Muscle of leg (tissue), 16 donors: Measurements from ENCODE around the gene BSX. TPM values are rescaled to one million over a fixed set of nuclear protein-coding genes. Genes with fewer than 3 reads are reported as not detected.

Experiments used
- DNase-seq: peaks from one replicate; pipeline ENCODE4 v3.0.0; 2013
- H3K27ac ChIP-seq: one replicate; pipeline ENCODE4 v1.5.1; 2013; ENCODE audit warnings: mild to moderate bottlenecking, low read length, control low read depth
- H3K27me3 ChIP-seq: one replicate; pipeline ENCODE4 v1.6.1; 2013; ENCODE audit warnings: low read length; ENCODE audit not compliant: control insufficient read depth, insufficient read depth
- H3K36me3 ChIP-seq: one replicate; pipeline ENCODE4 v1.6.1; 2013; ENCODE audit warnings: low read length; ENCODE audit not compliant: control insufficient read depth, insufficient read depth
- H3K4me1 ChIP-seq: one replicate; pipeline ENCODE4 v1.6.1; 2013; ENCODE audit warnings: low read length; ENCODE audit not compliant: control insufficient read depth, insufficient read depth
- H3K4me3 ChIP-seq: one replicate; pipeline ENCODE4 v1.5.1; 2013; ENCODE audit warnings: low read length, control low read depth
- H3K9me3 ChIP-seq: replicated peaks from 2 replicates; pipeline ENCODE4 v1.6.1; 2013; ENCODE audit warnings: low read depth, low read length; ENCODE audit not compliant: control insufficient read depth
- WGBS: methylation state at CpG from one replicate; pipeline ENCODE4 v1.1.5; 2013; ENCODE audit warnings: missing lambda C conversion rate; ENCODE audit not compliant: insufficient coverage; 5-methylcytosine and 5-hydroxymethylcytosine counted together
- long read RNA-seq, 11 donors: transcript quantifications; one replicate each; lab custom pipeline, GENCODE V29; 2026
- polyA plus RNA-seq, 8 donors: library from polyadenylated mRNA; unstranded; fragments of 120-200 nt; gene quantifications; one replicate each; pipeline versions ENCODE4 v1.2.1 to v1.2.3, GENCODE V29; 2013; ENCODE audit warnings: inconsistent platforms in 1 of 8, low replicate concordance in 1 of 8; ENCODE audit not compliant: insufficient read length in 8 of 8, insufficient read depth in 1 of 8
- total RNA-seq: library from RNA; stranded (reverse); fragments of 120-200 nt; gene quantifications from one replicate; pipeline ENCODE4 v1.2.4, GENCODE V29; 2013

Gene BSX
- total RNA-seq (not detected), polyA plus RNA-seq (not detected)
- long read RNA-seq, donor 1, result 0 reads
- long read RNA-seq, donor 2, result 0 reads
- long read RNA-seq, donor 3, result 0 reads
- long read RNA-seq, donor 4, result 0 reads
- long read RNA-seq, donor 5, result 0 reads
- long read RNA-seq, donor 6, result 0 reads
- long read RNA-seq, donor 7, result 0 reads
- long read RNA-seq, donor 8, result 0 reads
- long read RNA-seq, donor 9, result 0 reads
- long read RNA-seq, donor 10, result 0 reads
- long read RNA-seq, donor 11, result 0 reads

DNA sequence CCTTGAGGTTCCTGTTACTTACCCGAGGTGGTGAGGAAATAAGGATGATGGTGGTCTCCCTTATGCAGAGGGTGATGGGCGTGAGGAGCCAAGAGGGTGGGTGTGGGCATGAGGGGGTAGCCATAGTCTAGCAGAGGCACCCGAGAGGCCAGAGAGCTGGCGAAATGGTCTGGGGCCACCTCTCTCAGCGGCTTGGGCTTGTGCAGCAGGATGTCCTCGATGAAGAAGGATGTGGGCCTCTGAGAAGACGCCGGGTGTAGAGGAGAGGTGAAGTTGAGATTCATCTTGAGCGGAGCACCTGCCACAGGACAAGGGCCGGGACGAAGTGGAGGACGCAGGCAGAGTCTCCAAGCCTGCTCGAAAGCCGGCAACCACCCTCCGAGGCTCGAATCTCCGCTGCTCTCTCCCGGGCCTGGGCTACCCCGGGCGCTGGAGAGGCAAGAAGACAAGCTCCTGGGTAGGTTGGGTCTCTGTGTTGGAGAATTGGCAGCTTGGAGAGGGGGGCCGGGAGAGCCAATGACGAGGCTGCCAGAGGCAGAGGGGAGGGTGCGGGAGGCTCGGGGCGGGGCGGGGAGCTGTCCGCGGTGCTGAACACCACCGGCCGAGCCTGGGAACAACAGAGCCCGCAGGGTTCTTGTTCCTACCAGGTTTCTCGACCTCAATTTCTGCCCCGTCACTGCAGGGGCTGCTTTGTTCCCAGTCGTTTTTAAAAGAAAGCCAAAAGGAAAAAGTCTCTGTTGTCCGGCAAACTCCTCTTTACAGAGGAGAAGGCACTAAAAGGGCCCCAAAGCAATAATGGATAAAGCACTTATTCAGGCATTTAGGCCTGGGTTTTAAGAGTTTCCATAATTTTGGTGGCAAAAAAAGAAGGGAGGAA lies at the start of gene BSX:
Gene BSX, minus strand, starts transcription at position 447 of the 877 bp plus-strand sequence. Its CDS starts 163 bp downstream, at position 284.
- Histone ChIP-seq H3K9me3 (no peaks in the 10 kb centered on the region), H3K27ac (no peak within 1 kb of the TSS), H3K4me3 (no peak within 1 kb of the TSS), H3K4me1 (peaks cover 26% of the 10 kb centered on the region), H3K36me3 (no peaks in the 10 kb centered on the region), H3K27me3 (peaks cover 85% of the 10 kb centered on the region)
- peak; percentile 77 for DNase-seq
- 3% methylated on average over 35 of the region's 35 CpGs for WGBS

DNA sequence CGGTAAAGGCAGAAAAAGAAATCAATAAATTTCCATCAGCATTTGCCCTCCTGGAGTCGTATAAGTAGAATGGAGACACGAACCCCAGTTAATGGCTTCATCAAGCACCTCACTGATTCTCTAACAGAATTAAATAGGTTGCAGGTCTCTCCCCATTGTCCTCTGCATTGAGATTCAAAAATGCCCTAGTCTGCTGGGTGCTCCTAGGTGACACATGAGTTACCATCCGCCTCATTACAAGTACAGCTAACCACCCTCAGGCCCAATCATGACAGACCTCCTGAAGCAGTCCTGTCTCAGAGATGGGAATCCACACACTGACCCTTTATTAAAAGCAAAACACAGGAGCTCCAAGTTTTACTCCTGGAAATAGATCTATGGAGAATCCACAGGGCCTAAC lies 48.9 kb upstream of the BSX start:
- H3K27me3 ChIP-seq, result no peaks in the 10 kb centered on the region
- H3K4me3 ChIP-seq, result no peak overlapping the region
- H3K27ac ChIP-seq, result no peak overlapping the region
- no CpG with 5 or more reads among the region's 4 CpGs for WGBS
- H3K4me1 ChIP-seq, result no peaks in the 10 kb centered on the region
- no peaks in the 10 kb centered on the region for H3K36me3 ChIP-seq
- no peak for DNase-seq
- H3K9me3 ChIP-seq, result no peaks in the 10 kb centered on the region

DNA sequence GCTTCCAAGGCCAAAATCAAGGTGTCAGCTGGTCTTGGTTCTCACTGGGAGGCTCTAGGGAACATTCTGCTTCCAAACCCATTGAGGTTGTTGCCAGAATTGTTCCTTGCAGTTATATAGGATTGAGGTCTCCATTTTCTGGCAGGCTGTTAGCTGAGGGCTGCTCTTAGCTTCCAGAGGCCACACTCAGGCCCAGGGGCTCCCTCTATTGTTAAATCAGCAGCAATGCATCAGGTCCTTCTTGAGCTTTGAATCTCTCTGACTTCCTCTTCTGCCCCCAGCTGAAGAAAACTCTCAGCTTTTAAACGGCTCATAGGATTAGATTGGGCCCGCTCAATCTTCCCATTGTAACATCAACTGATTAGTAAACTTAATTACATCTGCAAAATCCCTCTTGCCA lies 39.3 kb upstream of the BSX start:
- H3K27ac ChIP-seq, result no peak overlapping the region
- DNase-seq, result peak; percentile 33
- no peaks in the 10 kb centered on the region for H3K4me1 ChIP-seq
- no peaks in the 10 kb centered on the region for H3K36me3 ChIP-seq
- no peak overlapping the region for H3K4me3 ChIP-seq
- peaks cover 16% of the 10 kb centered on the region for H3K27me3 ChIP-seq
- H3K9me3 ChIP-seq, result no peaks in the 10 kb centered on the region
- WGBS, result no CpG with 5 or more reads among the region's 2 CpGs

DNA sequence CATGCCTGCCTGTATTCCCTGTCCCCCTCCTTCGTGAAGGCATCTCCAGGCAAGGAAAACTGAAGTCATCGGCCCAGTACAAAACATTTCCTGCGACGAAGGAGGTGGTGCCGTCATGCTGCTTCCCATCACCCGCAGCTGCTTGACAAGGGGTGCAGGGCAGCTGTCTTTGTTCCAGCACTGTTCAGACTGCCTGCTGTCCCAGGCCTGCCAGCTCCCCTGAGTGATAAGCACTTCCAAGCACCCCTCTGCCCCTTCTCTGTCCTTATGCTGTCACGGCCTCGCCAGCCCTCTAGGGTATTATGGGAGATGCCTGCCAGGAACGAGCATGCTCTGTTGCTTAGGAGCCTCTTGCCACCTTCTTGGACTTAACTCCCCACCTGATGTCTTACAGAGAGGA lies 37.1 kb upstream of the BSX start:
- Histone ChIP-seq H3K4me3 (no peak overlapping the region), H3K36me3 (no peaks in the 10 kb centered on the region), H3K9me3 (no peaks in the 10 kb centered on the region), H3K27ac (no peak overlapping the region), H3K27me3 (peaks cover 13% of the 10 kb centered on the region), H3K4me1 (no peaks in the 10 kb centered on the region)
- 82% methylated on average over 9 of the region's 9 CpGs for WGBS
- DNase-seq, result no peak

DNA sequence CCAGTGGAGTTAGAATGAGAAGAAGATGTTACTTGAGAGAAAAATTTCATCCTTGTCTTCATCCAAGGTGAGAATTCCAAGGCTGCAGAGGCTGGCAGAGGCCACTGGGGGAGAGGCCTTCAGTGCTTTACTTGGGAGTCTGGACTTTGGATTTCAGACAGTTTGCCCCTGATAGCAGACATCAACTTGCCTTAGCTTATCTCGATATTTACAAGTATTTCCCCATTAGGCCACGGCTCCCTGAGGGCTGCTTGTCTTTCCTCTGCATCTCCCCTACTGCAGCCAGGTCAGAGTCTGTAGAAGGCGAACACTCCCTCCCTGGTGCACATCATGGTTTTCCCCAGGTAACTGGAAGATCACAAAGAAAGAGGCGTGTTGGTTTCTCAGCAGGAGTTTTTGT lies 29.9 kb upstream of the BSX start:
- H3K4me1 ChIP-seq, result no peaks in the 10 kb centered on the region
- H3K27ac ChIP-seq, result no peak overlapping the region
- no peaks in the 10 kb centered on the region for H3K9me3 ChIP-seq
- H3K36me3 ChIP-seq, result no peaks in the 10 kb centered on the region
- H3K27me3 ChIP-seq, result peaks cover 7% of the 10 kb centered on the region
- WGBS, result 49% methylated on average over 3 of the region's 4 CpGs
- DNase-seq, result no peak
- H3K4me3 ChIP-seq, result no peak overlapping the region

DNA sequence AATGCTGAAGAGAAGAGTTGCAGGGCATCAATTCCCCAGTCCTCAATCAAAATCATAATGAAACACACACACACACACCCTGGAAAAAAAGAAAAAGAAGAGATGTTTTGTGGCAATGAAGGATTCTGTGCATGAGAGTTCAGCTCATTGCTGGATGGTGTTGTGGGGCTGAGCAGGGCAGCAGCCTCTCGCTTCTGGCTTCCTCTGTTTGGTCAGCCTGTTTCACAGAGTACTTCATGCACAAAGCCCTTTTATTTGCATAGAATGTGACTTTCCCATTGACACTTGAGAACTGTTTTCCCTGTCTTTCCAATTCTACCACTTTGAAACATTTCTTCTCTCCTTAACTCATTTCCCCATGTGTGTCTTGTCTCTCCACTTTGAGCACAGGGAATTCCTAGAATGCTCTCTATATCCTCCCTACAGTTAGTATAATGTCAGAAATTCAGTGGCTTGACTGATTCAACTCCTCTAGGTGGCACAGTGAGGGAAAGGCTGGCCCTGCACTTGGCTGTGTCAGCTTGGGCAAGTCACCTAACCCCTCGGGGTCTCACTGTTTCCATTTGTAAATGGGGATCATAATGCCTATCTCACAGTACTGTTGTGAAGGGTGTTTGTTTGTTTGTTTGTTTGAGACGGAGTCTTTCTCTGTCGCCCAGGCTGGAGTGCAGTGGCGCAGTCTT lies 25.4 kb upstream of the BSX start:
- Histone ChIP-seq H3K27ac (no peak overlapping the region), H3K27me3 (peaks cover 9% of the 10 kb centered on the region), H3K36me3 (no peaks in the 10 kb centered on the region), H3K4me3 (no peak overlapping the region), H3K9me3 (no peaks in the 10 kb centered on the region), H3K4me1 (no peaks in the 10 kb centered on the region)
- DNase-seq, result no peak
- WGBS, result 50% methylated on average over 1 of the region's 5 CpGs

DNA sequence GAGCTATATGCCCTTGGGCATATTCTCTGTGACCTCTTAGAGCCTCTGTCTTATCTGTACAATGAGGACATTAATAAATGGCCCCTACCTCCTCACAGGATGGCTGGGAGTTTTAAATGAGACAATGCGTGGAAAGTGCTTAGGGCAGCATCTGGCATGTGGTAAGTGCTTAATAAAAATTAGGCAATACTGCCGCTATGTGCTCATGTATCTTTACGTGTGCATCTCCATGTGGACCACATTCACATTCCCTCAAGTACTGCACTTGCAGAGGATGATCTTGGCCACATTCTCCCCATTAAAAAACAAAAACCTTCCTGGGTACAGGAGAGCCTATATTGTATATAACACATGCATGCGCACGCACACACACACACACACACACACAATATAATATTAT lies 19.1 kb upstream of the BSX start:
- no peak overlapping the region for H3K27ac ChIP-seq
- H3K27me3 ChIP-seq, result peaks cover 17% of the 10 kb centered on the region
- no peak overlapping the region for H3K4me3 ChIP-seq
- no peak for DNase-seq
- no peaks in the 10 kb centered on the region for H3K9me3 ChIP-seq
- no peaks in the 10 kb centered on the region for H3K4me1 ChIP-seq
- H3K36me3 ChIP-seq, result no peaks in the 10 kb centered on the region
- no CpG with 5 or more reads among the region's 5 CpGs for WGBS

DNA sequence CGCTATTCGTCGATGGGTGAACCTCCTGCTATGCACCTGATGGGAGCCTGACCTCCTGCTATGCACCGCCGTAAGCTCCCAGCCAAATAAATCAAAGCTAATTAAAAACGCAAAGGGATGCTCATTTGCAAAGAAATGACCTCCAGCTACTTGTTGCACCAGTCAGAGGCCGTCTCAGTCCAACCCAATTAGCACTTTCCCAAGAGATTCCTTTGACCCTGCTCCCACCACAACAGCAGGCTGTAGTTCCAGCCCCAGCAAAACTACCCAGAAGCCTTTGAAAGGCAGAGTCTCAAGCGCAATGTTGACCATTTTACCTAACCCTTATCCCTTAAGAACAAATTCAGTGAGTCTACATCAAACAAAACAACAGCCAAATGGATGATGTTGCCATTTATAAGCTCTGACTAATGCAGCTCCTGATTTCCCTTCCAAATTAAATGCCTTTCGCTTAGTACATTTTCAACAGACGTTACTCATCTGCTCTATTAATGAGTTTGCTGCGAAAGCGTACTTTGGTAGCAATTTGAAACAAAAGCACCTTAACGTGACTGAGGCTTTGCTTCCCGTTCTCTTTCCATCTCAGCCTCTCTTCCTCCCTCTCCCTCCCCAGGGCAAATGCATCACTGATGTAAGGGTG lies 17.2 kb upstream of the BSX start:
- Histone ChIP-seq H3K27me3 (peaks cover 17% of the 10 kb centered on the region), H3K4me1 (no peaks in the 10 kb centered on the region), H3K36me3 (no peaks in the 10 kb centered on the region), H3K9me3 (no peaks in the 10 kb centered on the region), H3K4me3 (no peak overlapping the region), H3K27ac (no peak overlapping the region)
- WGBS, result 15% methylated on average over 9 of the region's 14 CpGs
- DNase-seq, result no peak

DNA sequence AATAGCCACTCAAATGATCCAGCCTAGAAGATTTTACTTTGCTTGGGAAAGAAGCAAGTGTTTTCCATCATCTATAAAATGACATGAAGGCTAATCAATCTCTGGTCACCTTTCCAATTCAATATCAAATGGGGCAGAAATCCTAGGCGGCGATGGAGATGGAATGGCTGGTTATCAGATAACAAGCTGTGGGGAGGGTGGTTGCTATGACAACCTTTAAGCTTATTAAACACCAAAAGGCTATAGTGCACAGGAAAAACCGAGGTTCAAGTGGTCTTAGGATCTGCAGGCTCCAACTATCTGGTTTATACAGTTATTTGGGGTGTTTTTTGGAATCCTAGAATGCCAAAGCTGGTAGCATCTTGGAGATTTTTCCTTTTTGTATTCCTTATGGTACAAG lies 13.9 kb upstream of the BSX start:
- WGBS, result 20% methylated on average over 1 of the region's 3 CpGs
- no peak overlapping the region for H3K27ac ChIP-seq
- no peaks in the 10 kb centered on the region for H3K36me3 ChIP-seq
- H3K4me3 ChIP-seq, result no peak overlapping the region
- peaks cover 15% of the 10 kb centered on the region for H3K27me3 ChIP-seq
- no peaks in the 10 kb centered on the region for H3K9me3 ChIP-seq
- no peaks in the 10 kb centered on the region for H3K4me1 ChIP-seq
- DNase-seq, result no peak
